ENCODE results near the gene VPS29.

GRCh38 chr12:110534811-110535210, 32.9 kb upstream of the VPS29 start:
- TF ChIP-seq CTCF (IDR thresholded peaks at IDR 0.05), result no peak
- TF ChIP-seq POLR2A (IDR thresholded peaks at IDR 0.05), result no peak
